ENCODE data around the gene ZFPL1. TPM values are rescaled to one million over a fixed set of nuclear protein-coding genes. Genes with fewer than 3 reads are reported as not detected.

The ZFPL1 gene
- 59.0 and 61.1 TPM in 2 replicates for total RNA-seq

DNA sequence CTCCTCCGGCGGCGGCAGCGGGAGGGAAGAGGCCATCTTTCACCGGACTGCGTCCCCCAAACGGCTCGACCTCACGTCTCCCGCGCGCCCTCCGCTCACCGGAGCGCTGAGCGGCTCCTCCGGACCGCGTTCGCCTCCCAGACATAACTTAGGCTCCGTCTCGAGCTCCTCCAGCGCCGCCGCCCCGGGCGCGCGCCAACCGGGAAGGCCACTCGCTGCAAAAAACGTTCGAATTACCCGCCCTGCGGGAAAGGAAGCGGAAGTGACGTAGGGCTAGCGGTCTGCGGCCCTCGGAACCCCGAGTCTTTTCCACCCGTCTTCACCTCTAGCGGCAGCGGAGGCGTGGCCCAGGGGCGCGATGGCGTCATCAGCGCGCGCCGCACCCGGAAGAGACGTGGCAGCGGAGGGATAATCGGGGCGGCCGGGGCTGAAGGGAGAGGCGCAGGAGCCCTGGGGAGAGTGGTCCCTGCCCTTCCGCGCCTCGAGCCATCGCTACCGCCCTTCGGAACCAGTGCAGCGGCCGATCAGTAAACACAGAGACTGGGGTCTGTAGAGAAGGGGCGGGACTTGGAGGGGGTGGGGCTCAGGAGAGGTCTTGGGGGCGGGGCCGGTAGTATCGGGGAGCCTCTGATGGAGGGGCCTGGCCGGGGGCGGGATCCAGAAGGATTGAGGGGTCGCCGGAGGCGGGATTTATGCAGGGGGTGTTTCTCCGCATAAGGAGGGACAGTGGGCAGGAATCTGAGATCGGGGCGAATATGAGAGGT lies at the start of gene ZFPL1, which contains the start of gene CDCA5:
Gene ZFPL1, plus strand, starts transcription at position 389 of the 764 bp plus-strand sequence. CDS start 477 bp downstream, outside the sequence.
Gene CDCA5, minus strand, starts transcription at position 207 of the 764 bp plus-strand sequence. Its CDS starts 62 bp downstream, at position 145.
- peak within 1 kb of the TSS; percentile 81 for H3K4me3 ChIP-seq (ENCODE audit: low read depth, low read length)
- DNase-seq (ENCODE audit: low read depth): peak; percentile 54
- TF ChIP-seq CTCF (conservative IDR thresholded peaks at IDR 0.05; ENCODE audit: low read depth, low read length): no peak

GRCh38 chr11:65034423-65034822 lies 49.6 kb upstream of the ZFPL1 start:
- DNase-seq (ENCODE audit: low read depth): no peak
- no peak overlapping the region for H3K4me3 ChIP-seq (ENCODE audit: low read depth, low read length)
- no peak for TF ChIP-seq CTCF (conservative IDR thresholded peaks at IDR 0.05; ENCODE audit: low read depth, low read length)

DNA sequence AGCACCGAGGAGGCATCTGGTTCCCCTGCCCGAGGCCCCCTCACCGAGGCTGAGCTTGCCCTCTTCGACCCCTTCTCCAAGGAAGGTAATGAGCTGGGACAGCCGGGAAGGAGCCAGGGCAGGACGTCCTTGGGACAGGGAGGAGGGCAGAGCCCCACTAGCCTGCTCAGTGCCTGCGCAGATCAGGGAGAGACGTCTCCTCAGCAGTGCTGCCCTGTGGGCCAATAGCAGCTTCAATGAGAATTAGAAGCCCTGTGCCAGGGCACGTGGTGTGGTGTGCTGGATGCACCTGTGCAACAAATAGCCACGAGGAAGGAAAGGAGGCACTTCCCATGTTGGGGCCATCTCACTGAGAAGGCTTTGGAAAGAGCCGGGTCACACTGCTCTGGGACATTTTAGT lies 48.4 kb upstream of the ZFPL1 start:
- no peak for DNase-seq (ENCODE audit: low read depth)
- TF ChIP-seq CTCF (conservative IDR thresholded peaks at IDR 0.05; ENCODE audit: low read depth, low read length): no peak

DNA sequence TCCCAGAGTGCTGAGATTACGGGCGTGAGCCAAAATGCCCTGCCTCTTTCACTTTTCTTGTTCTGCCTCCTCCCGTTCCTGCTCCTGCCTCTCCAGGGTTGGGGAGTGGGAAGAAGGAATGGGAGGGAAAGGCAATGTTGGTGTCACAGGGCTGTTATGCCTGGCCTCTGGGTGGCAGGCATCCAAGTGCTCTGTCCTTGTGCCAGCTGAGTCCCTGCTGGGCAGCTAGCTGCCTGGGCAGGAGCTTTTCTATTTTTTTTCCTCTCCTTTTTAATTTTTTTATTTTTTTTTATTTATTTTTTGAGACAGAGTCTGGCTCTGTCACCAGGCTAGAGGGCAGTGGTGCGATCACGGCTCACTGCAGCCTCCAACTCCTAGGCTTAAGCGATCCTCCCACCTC lies 47.1 kb upstream of the ZFPL1 start:
- DNase-seq (ENCODE audit: low read depth): no peak
- TF ChIP-seq CTCF (conservative IDR thresholded peaks at IDR 0.05; ENCODE audit: low read depth, low read length): no peak
- no peak overlapping the region for H3K4me3 ChIP-seq (ENCODE audit: low read depth, low read length)

More for the DNA sequence above, 48.4 kb upstream of the ZFPL1 start:
- H3K4me3 ChIP-seq (ENCODE audit: low read depth, low read length): no peak overlapping the region

GRCh38 chr11:65040520-65040846 lies 43.5 kb upstream of the ZFPL1 start:
- DNase-seq (ENCODE audit: low read depth): no peak
- H3K4me3 ChIP-seq (ENCODE audit: low read depth, low read length): peak overlapping the region; percentile 65
- TF ChIP-seq CTCF (conservative IDR thresholded peaks at IDR 0.05; ENCODE audit: low read depth, low read length): no peak

- TF ChIP-seq CTCF (conservative IDR thresholded peaks at IDR 0.05; ENCODE audit: low read depth, low read length): no peak
- peak; percentile 55 for DNase-seq (ENCODE audit: low read depth)
- peak within 1 kb of the TSS; percentile 65 for H3K4me3 ChIP-seq (ENCODE audit: low read depth, low read length)
Measured at GRCh38 chr11:65040847-65041622, 43.0 kb upstream of the ZFPL1 start, which contains the start of gene SAC3D1. Gene SAC3D1, plus strand, starts transcription at chr11:65041210. Its CDS starts 83 bp downstream, at chr11:65041293.
